Measurements from ENCODE around the gene PAM. TPM values are rescaled to one million over a fixed set of nuclear protein-coding genes. Genes with fewer than 3 reads are reported as not detected.

Gene PAM
- total and polyA plus RNA-seq, 2 of the 8 experiments (the other 6 are each of a cell fraction or from before 2014, with no cell fraction given): 30.4 to 67.8 TPM

GRCh38 chr5:103033696-103034095 lies 278.6 kb downstream of the PAM start:
- H3K27me3 ChIP-seq (replicated peaks in 1 of 4; ENCODE audit: control insufficient read depth in 3 of 4, extremely low read depth in 1 of 4, insufficient read depth in 3 of 4, low read length in 3 of 4): no peaks in the 10 kb centered on the region
- no peak overlapping the region for H2BK12ac ChIP-seq (ENCODE audit: low read depth, low read length)
- no peak for TF ChIP-seq SP1 (IDR thresholded peaks at IDR 0.05; ENCODE audit: low read depth, low read length)

More at GRCh38 chr5:103033696-103034095, 278.6 kb downstream of the PAM start:
- Histone ChIP-seq H3K14ac (ENCODE audit: insufficient read length) (no peak overlapping the region), H2BK15ac (ENCODE audit: low read length) (no peak overlapping the region), H3K4me3 (ENCODE audit: extremely low read depth in 1 of 4, insufficient read depth in 2 of 4, low read depth in 3 of 4, low read length in 4 of 4) (no peak overlapping the region), H4K91ac (replicated peaks; ENCODE audit: insufficient read length, low read length) (no peak overlapping the region), H3K56ac (replicated peaks; ENCODE audit: insufficient read length, low read depth, low read length) (no peak overlapping the region), H4K20me1 (replicated peaks in 1 of 2; ENCODE audit: control insufficient read depth in 1 of 2, insufficient read depth in 2 of 2, low read length in 2 of 2) (no peaks in the 10 kb centered on the region), H3K23me2 (ENCODE audit: low read depth, low read length) (no peaks in the 10 kb centered on the region), H4K8ac (ENCODE audit: extremely low read depth, insufficient read depth, low read length) (peak overlapping the region; percentile 28; the same call in 1 of the 2 replicates), H3K36me3 (ENCODE audit: control insufficient read depth in 2 of 4, insufficient read depth in 4 of 4, low read length in 3 of 4) (no peaks in the 10 kb centered on the region), H3K9ac (replicated peaks in 1 of 4; ENCODE audit: extremely low read depth in 1 of 4, low read depth in 3 of 4, low read length in 3 of 4) (no peak overlapping the region), H3K4me1 (replicated peaks in 1 of 4; ENCODE audit: control insufficient read depth in 3 of 4, insufficient read depth in 4 of 4, low read length in 3 of 4) (no peaks in the 10 kb centered on the region), H4K5ac (ENCODE audit: insufficient read length, low read depth, low read length) (no peak overlapping the region), H2BK120ac (replicated peaks; ENCODE audit: low read depth, low read length) (no peak overlapping the region), H3K4ac (replicated peaks; ENCODE audit: insufficient read length, low read depth, low read length) (no peak overlapping the region), H2BK5ac (ENCODE audit: low read depth, low read length) (no peak overlapping the region), H3K79me1 (ENCODE audit: low read depth, low read length) (no peaks in the 10 kb centered on the region), H3K27ac (ENCODE audit: low read depth, low read length) (no peak overlapping the region), H3K18ac (ENCODE audit: extremely low read depth, low read length) (no peak overlapping the region), H3K23ac (ENCODE audit: insufficient read length) (no peak overlapping the region), H2BK20ac (ENCODE audit: low read length) (no peak overlapping the region), H3K79me2 (ENCODE audit: control insufficient read depth in 1 of 2, insufficient read depth in 2 of 2, low read length in 2 of 2) (no peaks in the 10 kb centered on the region), H3K4me2 (ENCODE audit: insufficient read depth in 1 of 2, low read depth in 2 of 2, low read length in 2 of 2) (no peak overlapping the region), H2AK5ac (ENCODE audit: low read depth, low read length) (no peak overlapping the region), H3K9me3 (ENCODE audit: insufficient read depth in 2 of 2, low read depth in 1 of 2, low read length in 1 of 2) (no peaks in the 10 kb centered on the region), H2AFZ (ENCODE audit: low read length) (no peak overlapping the region)
- ChIA-PET CTCF (ENCODE audit: partially characterized antibody) (interaction anchor here (0.7 to 3.1 kb wide), 3 partner anchors 12 to 110 kb away, joined by 3 to 33 read pairs (median 4); no protein-coding TSS in a partner anchor), POLR2A (ENCODE audit: partially characterized antibody) (interaction anchor here (1.1 kb wide), 1 partner anchor 225 kb away, joined by 4 read pairs; the partner anchor contains the start of gene MACIR)
- FAIRE-seq (no peak), DNase-seq (ENCODE audit: low read depth in 1 of 2, low spot score in 2 of 2) (no peak)
- 88% methylated on average over 5 of the region's 6 CpGs; no CpG with 5 or more reads in 1 of the 2 experiments for WGBS, 2 experiments (ENCODE audit: extremely low coverage in 1 of 2, insufficient coverage in 1 of 2, insufficient read length in 1 of 2, insufficient replicate concordance in 2 of 2, low coverage in 1 of 2, low lambda C conversion rate in 2 of 2, missing lambda C conversion rate in 1 of 2)

Data from H1 (cell line).